H9 (cell line): ENCODE results near the gene ATXN10. TPM values are rescaled to one million over a fixed set of nuclear protein-coding genes. Genes with fewer than 3 reads are reported as not detected.
A peak's percentile ranks its signal among the peaks of the same experiment; 100 is the strongest.

Experiments
- DNase-seq: peaks from one replicate; pipeline ENCODE4 v3.0.0-alpha.2; 2017
- H2AFZ ChIP-seq: one replicate; pipeline ENCODE4 v1.6.1; 2013; ENCODE audit warnings: mild to moderate bottlenecking, low read length, control low read depth, moderate library complexity
- H2AK5ac ChIP-seq: 2 replicates; pipeline ENCODE4 v1.6.1; 2013; ENCODE audit warnings: low read length, control low read depth, mixed read lengths; ENCODE audit not compliant: insufficient read length
- H2BK120ac ChIP-seq: one replicate; pipeline ENCODE4 v1.6.1; 2013; ENCODE audit warnings: low read depth, mild to moderate bottlenecking, low read length, control low read depth, inconsistent platforms; ENCODE audit not compliant: poor library complexity, severe bottlenecking
- H2BK12ac ChIP-seq: 2 replicates; pipeline ENCODE4 v1.6.1; 2013; ENCODE audit warnings: low read length, control low read depth, mixed read lengths, low read depth; ENCODE audit not compliant: insufficient read length
- H2BK15ac ChIP-seq: 2 replicates; pipeline ENCODE4 v1.6.1; 2013; ENCODE audit warnings: low read depth, low read length, control low read depth
- H2BK20ac ChIP-seq: one replicate; pipeline ENCODE4 v1.6.1; 2013; ENCODE audit warnings: low read depth, mild to moderate bottlenecking, low read length, control low read depth, inconsistent platforms; ENCODE audit not compliant: poor library complexity, severe bottlenecking
- H2BK5ac ChIP-seq: 2 replicates; pipeline ENCODE4 v1.6.1; 2013; ENCODE audit warnings: low read length, control low read depth, mixed read lengths; ENCODE audit not compliant: insufficient read length
- H3K14ac ChIP-seq: 2 replicates; pipeline ENCODE4 v1.6.1; 2013; ENCODE audit warnings: low read length, control low read depth; ENCODE audit not compliant: insufficient read depth
- H3K18ac ChIP-seq: 2 replicates; pipeline ENCODE4 v1.6.1; 2013; ENCODE audit warnings: low read depth, mild to moderate bottlenecking, mixed read lengths, low read length, control low read depth; ENCODE audit not compliant: insufficient read length
- H3K23ac ChIP-seq: 2 replicates; pipeline ENCODE4 v1.6.1; 2013; ENCODE audit warnings: low read length, control low read depth, mixed read lengths, low read depth; ENCODE audit not compliant: insufficient read length
- H3K23me2 ChIP-seq: 2 replicates; pipeline ENCODE4 v1.6.1; 2013; ENCODE audit warnings: low read depth, mild to moderate bottlenecking, mixed read lengths, low read length, control low read depth; ENCODE audit not compliant: insufficient read length, poor library complexity, severe bottlenecking
- H3K27ac ChIP-seq: 2 replicates; pipeline ENCODE4 v1.5.1; 2013; ENCODE audit warnings: low read length, control low read depth, mixed read lengths, low read depth; ENCODE audit not compliant: insufficient read length
- H3K27me3 ChIP-seq: 2 replicates; pipeline ENCODE4 v1.6.1; 2013; ENCODE audit warnings: low read length, control low read depth, inconsistent platforms; ENCODE audit not compliant: insufficient read depth
- H3K4ac ChIP-seq: 2 replicates; pipeline ENCODE4 v1.6.1; 2013; ENCODE audit warnings: low read depth, mild to moderate bottlenecking, control low read depth, inconsistent platforms, low read length, moderate library complexity
- H3K4me1 ChIP-seq: 2 replicates; pipeline ENCODE4 v1.6.1; 2013; ENCODE audit warnings: low read length, control low read depth, inconsistent platforms; ENCODE audit not compliant: insufficient read depth
- H3K4me2 ChIP-seq: 2 replicates; pipeline ENCODE4 v1.6.1; 2013; ENCODE audit warnings: low read length, control low read depth, mixed read lengths; ENCODE audit not compliant: insufficient read length, insufficient read depth
- H3K56ac ChIP-seq: 2 replicates; pipeline ENCODE4 v1.6.1; 2013; ENCODE audit warnings: low read depth, mild to moderate bottlenecking, mixed read lengths, low read length, control low read depth; ENCODE audit not compliant: insufficient read length
- H3K79me1 ChIP-seq: 2 replicates; pipeline ENCODE4 v1.6.1; 2013; ENCODE audit warnings: low read depth, mild to moderate bottlenecking, moderate library complexity, low read length, control low read depth, inconsistent platforms; ENCODE audit not compliant: insufficient read depth, poor library complexity, severe bottlenecking
- H3K79me2 ChIP-seq: 2 replicates; pipeline ENCODE4 v1.6.1; 2013; ENCODE audit warnings: low read length, control low read depth, inconsistent platforms; ENCODE audit not compliant: insufficient read depth
- H3K9ac ChIP-seq: 2 replicates; pipeline ENCODE4 v1.6.1; 2013; ENCODE audit warnings: low read length, control low read depth, mixed read lengths; ENCODE audit not compliant: insufficient read length; ENCODE audit errors: extremely low read depth
- H3K9me3 ChIP-seq: one replicate; pipeline ENCODE4 v1.6.1; 2013; ENCODE audit warnings: low read depth, low read length, inconsistent platforms; ENCODE audit not compliant: control insufficient read depth
- H3T11ph ChIP-seq: one replicate; pipeline ENCODE4 v1.6.1; 2013; ENCODE audit warnings: mild to moderate bottlenecking, low read length, control low read depth, inconsistent platforms
- H4K20me1 ChIP-seq: one replicate; pipeline ENCODE4 v1.6.1; 2013; ENCODE audit not compliant: control insufficient read depth, insufficient read length, insufficient read depth
- H4K5ac ChIP-seq: 2 replicates; pipeline ENCODE4 v1.6.1; 2013; ENCODE audit warnings: low read depth, mild to moderate bottlenecking, mixed read lengths, low read length, control low read depth; ENCODE audit not compliant: insufficient read length
- H4K8ac ChIP-seq: replicated peaks from 2 replicates; pipeline ENCODE4 v1.6.1; 2013; ENCODE audit warnings: low read length, control low read depth, mixed read lengths, low read depth; ENCODE audit not compliant: insufficient read length
- H4K91ac ChIP-seq: 2 replicates; pipeline ENCODE4 v1.6.1; 2013; ENCODE audit warnings: low read depth, mild to moderate bottlenecking, moderate library complexity, mixed read lengths, low read length, control low read depth; ENCODE audit not compliant: insufficient read length
- H3K27ac Mint-ChIP-seq, 3 experiments: 2 replicates in 2 of 3; 3 replicates in 1 of 3; pipeline ENCODE4 v1.8.0; 2020 to 2021; ENCODE audit warnings: mixed read lengths in 3 of 3, mild to moderate bottlenecking in 1 of 3, moderate library complexity in 1 of 3
- H3K27me3 Mint-ChIP-seq: 2 replicates; pipeline ENCODE4 v1.8.0; 2021; ENCODE audit warnings: low read depth, mild to moderate bottlenecking, moderate library complexity, mixed read lengths
- H3K36me3 Mint-ChIP-seq, 3 experiments: 2 replicates in 2 of 3; 3 replicates in 1 of 3; pipeline ENCODE4 v1.8.0; 2020 to 2021; ENCODE audit warnings: low read depth in 3 of 3, mixed read lengths in 3 of 3; ENCODE audit not compliant: insufficient read depth in 1 of 3
- H3K4me1 Mint-ChIP-seq, 2 experiments: 2 replicates each; pipeline ENCODE4 v1.8.0; 2020; ENCODE audit warnings: mixed read lengths in 2 of 2
- H3K4me3 Mint-ChIP-seq, 2 experiments: 2 replicates in 1 of 2; 3 replicates in 1 of 2; pipeline ENCODE4 v1.8.0; 2020 to 2021; ENCODE audit warnings: mild to moderate bottlenecking in 2 of 2, mixed read lengths in 2 of 2, moderate library complexity in 1 of 2
- H3K9me3 Mint-ChIP-seq, 2 experiments: 2 replicates in 1 of 2; 3 replicates in 1 of 2; pipeline ENCODE4 v1.8.0; 2020; ENCODE audit warnings: mild to moderate bottlenecking in 2 of 2, mixed read lengths in 2 of 2, moderate library complexity in 1 of 2
- WGBS: extraction: QIAGEN DNeasy Blood & Tissue Kit; methylation state at CpG from one replicate; pipeline ENCODE4 v1.1.7; 2013; ENCODE audit warnings: missing lambda C conversion rate, low lambda C conversion rate, mixed read lengths; ENCODE audit not compliant: insufficient read length; ENCODE audit errors: extremely low coverage; 5-methylcytosine and 5-hydroxymethylcytosine counted together
- total RNA-seq: library from RNA; stranded (reverse); gene quantifications from 2 replicates; pipeline ENCODE4 v1.2.1, GENCODE V29; 2021
- TF ChIP-seq, protein P1 (sequence below): fragments of 200-600 bp; sonication (generic); conservative IDR thresholded peaks from 3 replicates; pipeline ENCODE4 v1.8.0; 2021; ENCODE audit warnings: antibody characterized with exemption, mild to moderate bottlenecking

Gene ATXN10
- total RNA-seq, 1 experiment from 2014 or later = 210 TPM

GRCh38 chr22:45843986-45844385 lies 172.4 kb downstream of the ATXN10 start:
- no peak overlapping the region for H4K5ac ChIP-seq
- H4K20me1 ChIP-seq = no peaks in the 10 kb centered on the region
- H2BK15ac ChIP-seq = no peak overlapping the region
- no peak for DNase-seq
- no peaks in the 10 kb centered on the region for H3K27me3 ChIP-seq
- H3K9ac ChIP-seq = no peak overlapping the region
- no peak overlapping the region for H2BK20ac ChIP-seq
- no peak overlapping the region for H3K14ac ChIP-seq
- H3K79me1 ChIP-seq = no peaks in the 10 kb centered on the region
- TF ChIP-seq, protein P1, sequence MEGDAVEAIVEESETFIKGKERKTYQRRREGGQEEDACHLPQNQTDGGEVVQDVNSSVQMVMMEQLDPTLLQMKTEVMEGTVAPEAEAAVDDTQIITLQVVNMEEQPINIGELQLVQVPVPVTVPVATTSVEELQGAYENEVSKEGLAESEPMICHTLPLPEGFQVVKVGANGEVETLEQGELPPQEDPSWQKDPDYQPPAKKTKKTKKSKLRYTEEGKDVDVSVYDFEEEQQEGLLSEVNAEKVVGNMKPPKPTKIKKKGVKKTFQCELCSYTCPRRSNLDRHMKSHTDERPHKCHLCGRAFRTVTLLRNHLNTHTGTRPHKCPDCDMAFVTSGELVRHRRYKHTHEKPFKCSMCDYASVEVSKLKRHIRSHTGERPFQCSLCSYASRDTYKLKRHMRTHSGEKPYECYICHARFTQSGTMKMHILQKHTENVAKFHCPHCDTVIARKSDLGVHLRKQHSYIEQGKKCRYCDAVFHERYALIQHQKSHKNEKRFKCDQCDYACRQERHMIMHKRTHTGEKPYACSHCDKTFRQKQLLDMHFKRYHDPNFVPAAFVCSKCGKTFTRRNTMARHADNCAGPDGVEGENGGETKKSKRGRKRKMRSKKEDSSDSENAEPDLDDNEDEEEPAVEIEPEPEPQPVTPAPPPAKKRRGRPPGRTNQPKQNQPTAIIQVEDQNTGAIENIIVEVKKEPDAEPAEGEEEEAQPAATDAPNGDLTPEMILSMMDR = no peak
- H2BK12ac ChIP-seq = no peak overlapping the region
- H3K9me3 ChIP-seq = no peaks in the 10 kb centered on the region
- no CpG with 5 or more reads among the region's 2 CpGs for WGBS
- H4K8ac ChIP-seq = no peak overlapping the region
- Mint-ChIP-seq H3K9me3 (no peaks in the 10 kb centered on the region), H3K27me3 (no peaks in the 10 kb centered on the region), H3K4me3 (no peak overlapping the region), H3K4me1 (peaks cover 49 to 53% of the 10 kb centered on the region in 2 experiments), H3K27ac (peak overlapping the region in 2 of 3 experiments; percentile 5 to 9; a peak in 2 of 7 replicates), H3K36me3 (peaks cover 7 to 12% (median 8%) of the 10 kb centered on the region in 3 experiments)
- H3K23me2 ChIP-seq = no peaks in the 10 kb centered on the region
- no peak overlapping the region for H3K4me2 ChIP-seq
- no peak overlapping the region for H2BK5ac ChIP-seq
- no peak overlapping the region for H3K23ac ChIP-seq
- H4K91ac ChIP-seq = no peak overlapping the region
- no peaks in the 10 kb centered on the region for H3K79me2 ChIP-seq
- no peak overlapping the region for H3K4ac ChIP-seq
- no peak overlapping the region for H3K18ac ChIP-seq
- H3K4me1 ChIP-seq = peaks cover 2% of the 10 kb centered on the region; the same call in 1 of the 2 replicates
- no peak overlapping the region for H2AFZ ChIP-seq
- no peak overlapping the region for H3K27ac ChIP-seq
- no peak overlapping the region for H3T11ph ChIP-seq
- no peak overlapping the region for H3K56ac ChIP-seq
- no peak overlapping the region for H2AK5ac ChIP-seq
- H2BK120ac ChIP-seq = no peak overlapping the region
